ENCODE results near the gene GPC1.

GPC1 gene

DNA sequence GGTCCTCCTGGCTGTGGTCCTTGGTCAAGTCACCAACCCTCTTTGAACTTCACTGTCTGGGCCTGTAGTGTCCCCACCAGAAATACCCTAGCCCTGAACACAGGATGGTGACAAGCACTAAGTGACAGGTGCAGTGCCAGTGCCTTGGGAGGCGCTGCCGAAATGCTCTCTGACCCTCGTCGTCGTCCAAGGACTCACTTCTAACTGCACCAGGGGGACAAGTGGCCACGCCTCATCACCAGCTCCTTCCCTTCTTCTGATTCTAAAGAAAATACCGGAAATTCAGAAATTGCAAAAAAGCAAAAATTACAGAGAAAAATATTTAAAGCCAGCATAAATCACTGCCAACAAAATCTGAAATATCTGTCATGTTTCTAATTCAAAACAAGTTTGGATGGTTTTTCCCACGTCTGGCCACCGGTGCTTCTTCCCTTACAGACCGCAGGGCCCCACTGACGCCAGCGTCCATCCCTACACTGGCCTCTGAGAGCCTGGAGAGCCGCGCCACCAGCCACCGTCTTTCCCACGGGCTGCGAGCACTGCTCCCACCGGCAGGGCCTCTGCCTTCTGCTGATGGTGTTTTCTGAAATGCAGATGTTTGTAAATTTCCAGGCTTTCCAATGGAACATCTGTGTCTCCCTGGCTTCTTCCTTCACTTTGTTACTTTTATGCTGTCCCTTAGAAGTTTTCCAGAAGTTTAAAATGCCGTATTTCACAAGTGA, 37.4 kb upstream of the GPC1 start:
- no peak for DNase-seq (ENCODE audit: low read depth)

- no peak for DNase-seq (ENCODE audit: low read depth)
Measured at GRCh38 chr2:240398661-240399267, 36.7 kb upstream of the GPC1 start.

GRCh38 chr2:240399419-240400324, 35.8 kb upstream of the GPC1 start:
- DNase-seq (ENCODE audit: low read depth), result no peak

DNA sequence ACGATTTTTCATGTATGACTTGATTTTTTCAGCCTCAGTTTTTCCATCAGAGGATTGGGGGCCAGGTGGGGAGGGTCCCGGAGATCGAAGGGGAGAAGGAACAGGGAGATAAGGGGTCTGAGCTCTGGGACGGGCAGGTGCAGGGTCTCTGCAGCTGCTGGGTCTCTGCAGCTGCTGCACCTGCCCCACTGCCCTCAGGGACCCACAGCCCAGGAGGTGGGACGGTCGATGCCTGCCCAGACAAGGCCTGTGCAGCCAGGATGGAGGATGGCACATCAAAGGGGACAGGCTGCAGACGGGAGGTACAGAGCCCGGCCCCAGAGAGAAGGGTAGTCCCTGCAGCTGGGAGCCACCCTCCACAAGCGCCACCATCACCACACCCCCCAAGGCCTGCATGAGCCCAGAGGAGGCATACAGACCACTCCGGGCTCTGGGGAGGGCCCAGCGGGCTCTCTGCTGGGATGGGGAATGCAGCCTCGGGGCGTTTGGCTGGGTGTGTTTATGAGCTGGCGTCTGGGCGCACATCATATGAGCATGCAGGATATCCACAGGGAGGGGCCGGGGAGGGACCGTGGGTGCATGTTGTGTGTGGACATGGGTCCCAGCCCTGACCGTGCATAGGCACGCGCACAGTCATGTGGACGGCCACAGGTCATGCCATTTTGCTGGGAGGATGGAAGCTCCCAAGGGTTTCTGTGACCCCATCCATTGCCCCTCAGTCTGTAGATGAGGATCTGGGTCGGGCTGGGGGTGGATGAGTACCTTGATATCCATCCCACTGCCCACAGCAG, 34.9 kb upstream of the GPC1 start:
- DNase-seq (ENCODE audit: low read depth), result no peak

GRCh38 chr2:240401308-240401707, 34.2 kb upstream of the GPC1 start:
- no peak for DNase-seq (ENCODE audit: low read depth)

- no peak for DNase-seq (ENCODE audit: low read depth)
Measured at GRCh38 chr2:240401781-240402551, 33.5 kb upstream of the GPC1 start.

DNA sequence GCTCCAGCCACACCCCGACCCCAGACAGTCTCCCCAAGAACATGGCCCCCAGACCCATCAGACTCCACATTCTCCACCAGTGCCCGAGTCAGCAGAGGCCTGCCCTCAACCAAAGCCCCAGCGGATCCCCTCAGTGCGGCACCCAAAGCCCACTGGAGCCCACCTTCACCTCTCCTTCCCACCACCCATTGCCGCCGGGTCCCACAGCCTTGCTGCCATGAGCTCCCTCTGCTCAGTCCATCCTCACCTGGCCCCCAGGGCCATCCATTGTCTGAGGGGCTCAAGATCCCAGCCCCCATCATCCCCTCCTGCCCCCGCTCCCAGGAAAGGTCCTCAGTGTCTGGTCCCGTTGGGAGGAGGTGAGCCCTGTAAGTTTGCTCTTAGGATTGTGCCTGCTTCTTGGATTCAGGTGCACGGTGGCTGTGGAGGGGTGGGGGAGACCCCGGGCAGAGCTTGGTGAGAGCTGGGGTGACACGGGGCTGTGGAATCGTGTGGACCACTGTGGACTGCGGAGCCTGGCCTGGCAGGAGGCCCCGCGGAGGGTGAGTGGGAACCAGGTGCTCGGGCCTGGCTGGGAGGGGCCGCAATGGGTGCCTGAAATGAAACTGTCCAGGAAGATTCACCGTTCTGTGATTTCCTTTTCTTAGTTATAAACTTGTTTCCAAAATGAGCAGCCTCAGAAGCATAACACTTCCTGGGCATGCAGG, 32.7 kb upstream of the GPC1 start:
- DNase-seq (ENCODE audit: low read depth), result no peak

- no peak for DNase-seq (ENCODE audit: low read depth)
Measured at GRCh38 chr2:240403396-240404104, 31.9 kb upstream of the GPC1 start.

- DNase-seq (ENCODE audit: low read depth), result no peak
Measured at GRCh38 chr2:240404174-240404852, 31.1 kb upstream of the GPC1 start.

GRCh38 chr2:240405133-240405532, 30.3 kb upstream of the GPC1 start:
- DNase-seq (ENCODE audit: low read depth), result no peak

- no peak for DNase-seq (ENCODE audit: low read depth)
Measured at GRCh38 chr2:240405684-240406313, 29.7 kb upstream of the GPC1 start.

DNA sequence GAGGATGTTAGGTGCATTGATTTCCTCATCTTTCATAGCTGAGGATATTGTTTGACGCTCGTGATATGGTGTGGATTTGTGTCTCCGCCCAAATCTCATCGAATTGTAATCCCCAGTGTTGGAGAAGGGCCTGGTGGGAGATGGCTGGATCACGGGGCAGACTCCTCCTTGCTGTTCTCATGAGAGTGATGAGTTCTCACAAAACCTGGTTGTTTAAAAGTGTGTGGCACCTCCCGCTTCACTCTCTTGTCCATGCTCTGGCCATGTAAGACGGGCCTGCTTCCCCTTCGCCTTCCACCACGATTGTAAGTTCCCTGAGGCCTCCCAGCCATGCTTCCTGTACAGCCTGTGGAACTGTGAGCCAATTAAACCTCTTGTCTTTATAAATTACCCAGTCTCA, 28.4 kb upstream of the GPC1 start:
- no peak for DNase-seq (ENCODE audit: low read depth)

GRCh38 chr2:240410004-240410403, 25.5 kb upstream of the GPC1 start:
- no peak for DNase-seq (ENCODE audit: low read depth)

GRCh38 chr2:240410808-240411207, 24.7 kb upstream of the GPC1 start:
- DNase-seq (ENCODE audit: low read depth), result no peak

DNA sequence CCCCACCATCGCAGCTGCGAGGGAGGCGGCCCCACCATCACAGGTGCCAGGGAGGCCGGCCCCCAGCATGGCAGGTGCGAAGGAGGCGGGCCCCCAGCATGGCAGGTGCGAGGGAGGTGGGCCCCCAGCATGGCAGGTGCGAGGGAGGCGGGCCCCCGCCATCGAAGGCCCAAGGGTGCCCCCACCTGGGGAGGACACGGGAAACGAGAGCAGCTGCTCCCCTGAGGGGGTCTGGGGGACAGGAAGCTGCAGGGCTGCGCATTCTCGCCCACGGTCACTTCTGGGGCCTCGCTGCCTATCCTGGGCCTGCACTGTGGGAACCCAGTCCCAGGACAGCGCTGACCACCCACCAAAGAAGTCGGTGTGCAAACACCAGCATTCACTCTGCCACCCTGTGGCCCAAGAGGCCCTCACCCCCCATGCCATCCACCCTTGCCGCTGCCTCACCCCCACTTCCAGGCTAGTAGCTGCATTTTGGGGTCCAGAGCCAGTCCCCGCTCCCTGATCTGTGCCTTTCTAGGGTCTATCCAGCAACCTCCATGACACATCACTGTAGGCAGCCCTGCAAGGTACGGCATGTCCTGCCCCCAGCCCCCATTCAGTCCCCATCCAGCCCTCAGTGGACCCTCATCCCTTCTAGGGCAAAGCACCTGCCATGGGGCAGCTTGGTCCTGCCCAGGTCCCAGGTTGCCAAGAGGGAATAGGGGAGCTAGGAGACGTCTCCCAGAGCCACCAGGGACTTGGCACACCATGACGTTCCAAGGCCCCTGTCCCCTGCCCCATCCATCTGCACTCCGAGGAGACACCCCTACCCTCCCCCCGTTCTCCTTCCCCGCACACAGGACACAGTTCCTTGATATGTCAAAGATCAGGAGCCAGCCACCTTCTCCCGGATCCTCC, 24.0 kb upstream of the GPC1 start:
- DNase-seq (ENCODE audit: low read depth), result no peak

- no peak for DNase-seq (ENCODE audit: low read depth)
Measured at GRCh38 chr2:240412211-240412861, 23.1 kb upstream of the GPC1 start.
